DMS53 treated with DMSO at 0.1 percent for 48 hours (cell line): ENCODE results near the gene ABCB7.
"Not testable (repeated sequence)": the region's sequence is repeated elsewhere in the genome, so short reads cannot be mapped to it uniquely, and the experiment has no call there.

Experiments
- DNase-seq: peaks from one replicate; lab custom pipeline; 2025; ENCODE audit not compliant: unreplicated experiment; lab: John Stamatoyannopoulos, UW

ABCB7 gene

DNA sequence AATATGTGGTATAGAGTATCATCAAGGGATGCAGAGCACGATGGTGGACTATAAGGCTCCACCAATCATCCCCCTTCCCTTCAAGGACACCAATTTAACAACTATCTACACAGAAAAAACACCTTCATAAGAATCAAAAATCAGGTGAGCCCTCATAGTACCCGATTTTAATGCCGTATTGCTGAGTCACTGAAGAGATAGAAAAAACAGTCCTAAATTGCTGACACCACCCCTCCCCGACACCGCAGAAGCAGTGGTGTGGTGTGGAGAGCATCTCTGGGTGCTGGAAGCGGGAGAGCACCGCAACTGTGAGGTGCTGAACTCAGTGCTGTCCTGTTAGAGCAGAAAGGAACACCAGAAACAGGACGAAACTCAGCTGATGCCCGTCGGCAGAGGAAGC, 49.3 kb downstream of the ABCB7 start:
- no peak for DNase-seq

DNA sequence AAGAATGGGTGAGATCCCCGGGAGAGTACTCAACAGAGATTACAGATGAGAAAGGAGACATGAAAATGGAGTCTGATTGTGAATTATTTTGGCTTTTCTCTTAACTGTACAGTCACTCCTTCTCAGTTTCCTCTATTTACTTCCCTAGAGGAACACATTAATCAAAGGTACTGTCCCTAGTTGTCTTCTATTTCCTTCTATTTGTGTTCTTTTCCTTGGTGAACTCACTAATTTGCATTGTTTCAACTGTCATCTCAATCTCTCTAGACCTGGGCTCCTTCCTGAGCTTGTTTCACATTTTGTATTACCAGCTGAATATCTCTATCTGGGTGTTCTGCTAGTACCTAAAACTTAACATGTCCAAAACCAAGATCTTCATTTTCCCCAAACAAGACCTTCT, 59.8 kb downstream of the ABCB7 start:
- no peak for DNase-seq

DNA sequence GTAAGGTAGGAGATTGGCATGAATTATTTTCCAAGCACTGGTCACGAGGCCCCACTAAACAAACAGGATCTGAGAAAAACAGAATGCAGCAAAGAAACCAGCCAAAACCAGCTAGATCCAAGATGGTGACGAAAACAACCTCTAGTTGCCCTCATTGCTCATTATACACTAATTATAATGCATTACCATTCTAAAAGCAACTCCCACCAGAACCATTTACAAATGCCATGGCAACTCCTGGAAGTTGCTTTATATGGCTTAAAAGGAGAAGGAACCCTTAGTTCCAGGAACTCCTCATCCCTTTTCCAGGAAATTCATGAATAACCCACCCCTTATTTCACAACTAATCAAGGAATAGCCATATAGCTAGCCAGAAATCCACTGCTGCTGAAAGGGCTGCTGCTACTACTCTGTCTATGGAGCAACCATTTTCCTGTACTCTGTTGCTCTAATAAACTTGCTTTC, 69.3 kb downstream of the ABCB7 start:
- peak; percentile 36 for DNase-seq

DNA sequence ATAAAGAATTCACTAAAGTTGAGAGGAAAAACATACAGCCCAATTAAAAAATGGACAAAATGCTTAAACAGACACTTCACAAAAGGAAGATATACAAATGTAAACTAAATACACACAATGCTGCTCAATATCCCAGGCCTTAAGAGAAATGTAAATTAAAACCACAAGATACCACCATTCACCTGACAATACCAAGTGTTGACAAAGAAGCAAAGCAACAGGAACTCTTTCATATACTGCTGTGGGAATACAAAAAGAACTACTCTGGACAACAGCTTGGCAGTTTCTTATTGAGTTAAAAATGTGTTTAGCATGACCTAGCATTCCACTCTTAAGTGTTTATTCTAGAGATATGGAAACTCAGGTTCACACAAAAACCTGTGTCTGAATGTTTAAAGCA, 71.3 kb downstream of the ABCB7 start:
- DNase-seq = no peak

DNA sequence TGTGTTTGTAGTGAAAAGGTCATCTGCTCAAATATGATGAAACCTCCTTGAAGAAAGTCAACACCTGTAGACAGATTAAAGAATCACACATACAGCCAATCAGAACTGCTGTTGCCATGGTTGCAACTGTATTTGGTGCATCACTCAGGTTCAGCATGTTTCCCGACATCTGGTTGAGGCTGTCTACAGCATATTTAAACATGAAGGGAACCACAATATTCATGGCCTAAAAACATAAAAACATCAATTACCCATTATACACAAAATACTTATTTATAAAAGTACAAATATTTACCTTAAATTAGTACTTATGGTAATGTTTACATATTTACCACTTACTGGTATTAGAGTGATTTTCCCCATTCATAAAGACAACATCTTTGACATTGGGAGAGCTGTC, 79.7 kb downstream of the ABCB7 start:
- DNase-seq = no peak

DNA sequence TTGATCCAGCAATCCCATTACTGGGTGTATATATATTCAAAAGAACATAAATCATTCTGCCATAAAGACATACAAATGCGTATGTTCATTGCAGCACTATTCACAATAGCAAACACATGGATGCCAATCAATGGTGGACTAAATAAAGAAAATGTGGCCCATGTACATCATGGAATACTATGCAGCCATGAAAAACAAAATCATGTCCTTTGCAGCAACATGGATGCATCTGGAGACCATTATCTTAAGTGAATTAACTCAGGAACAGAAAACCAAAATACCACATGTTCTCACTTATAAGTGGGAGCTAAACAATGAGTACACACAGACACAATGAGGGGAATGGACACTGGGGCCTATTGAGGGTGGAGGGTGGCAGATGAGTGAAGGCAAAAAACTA, 81.6 kb downstream of the ABCB7 start:
- DNase-seq = no peak

DNA sequence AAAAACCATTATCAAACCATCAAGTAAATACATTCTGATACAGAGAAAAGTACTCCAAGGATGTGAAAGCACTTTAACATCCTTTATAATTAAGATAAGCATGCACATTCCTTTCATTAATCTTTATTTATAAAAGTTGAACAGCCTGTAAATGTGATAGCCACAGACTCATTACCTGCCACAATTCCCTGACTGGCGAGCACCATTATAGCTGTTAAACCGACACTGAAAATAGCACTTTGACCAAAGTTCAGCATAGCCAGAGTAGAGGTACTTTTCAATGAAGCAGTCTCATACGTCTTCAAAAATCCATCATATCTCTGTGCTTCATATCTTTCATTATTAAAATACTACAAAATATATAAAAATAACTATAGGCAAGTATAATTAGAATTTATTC, 84.7 kb downstream of the ABCB7 start:
- no peak for DNase-seq

DNA sequence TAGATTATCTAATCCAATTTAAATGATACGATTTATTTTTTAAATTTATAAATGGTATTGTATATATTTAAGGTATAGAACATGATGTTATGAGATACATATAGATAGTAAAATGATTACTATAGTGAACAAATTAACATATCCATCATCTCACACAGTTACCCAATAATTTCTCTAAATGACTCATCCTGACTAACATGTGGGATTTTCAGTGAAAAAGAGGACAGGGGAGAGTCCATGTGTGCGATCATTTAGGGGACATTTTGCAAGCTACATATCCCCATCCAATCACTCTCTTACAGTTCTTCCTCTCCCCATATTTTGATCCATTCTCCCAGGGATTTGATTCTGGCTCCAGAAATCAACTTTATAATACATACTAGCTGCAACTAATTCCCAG, 88.2 kb downstream of the ABCB7 start:
- no peak for DNase-seq

DNA sequence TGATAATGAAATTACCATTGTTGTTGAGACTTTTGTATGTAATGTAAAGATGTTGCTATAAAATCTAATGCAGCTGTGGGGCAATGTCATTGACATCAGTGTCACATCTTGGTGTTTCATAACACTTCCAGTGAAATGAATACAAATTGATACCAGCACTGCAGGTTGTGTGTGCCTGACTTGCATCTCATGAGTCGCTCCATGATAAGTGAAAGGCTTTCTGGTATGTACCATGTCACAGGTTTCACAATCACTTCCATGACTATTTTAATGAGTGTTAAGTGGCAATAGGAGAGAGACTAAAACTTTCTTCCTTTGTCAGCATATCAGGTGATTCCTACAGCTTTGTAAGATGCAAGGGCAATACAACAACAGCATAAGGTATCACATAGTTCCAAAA, 94.4 kb downstream of the ABCB7 start:
- DNase-seq = no peak

DNA sequence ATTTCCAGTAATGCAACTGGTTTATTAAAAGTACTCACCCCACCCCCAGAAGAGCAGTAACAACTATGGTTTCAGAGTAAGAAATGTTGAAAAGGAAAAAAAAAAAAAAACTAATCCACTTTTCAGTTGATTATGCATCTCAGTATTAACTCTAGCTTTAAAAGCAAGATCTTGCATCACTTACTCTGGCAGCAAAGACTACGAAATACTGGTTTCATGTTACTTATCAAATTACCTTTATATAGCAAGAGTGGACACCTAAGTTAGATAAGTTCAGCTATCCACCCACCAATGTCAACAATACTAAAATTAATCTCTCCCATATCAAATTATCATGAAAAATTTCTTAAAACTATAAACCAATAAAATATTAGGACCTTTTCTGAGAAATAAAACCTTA, 105.0 kb downstream of the ABCB7 start:
- DNase-seq = no peak

DNA sequence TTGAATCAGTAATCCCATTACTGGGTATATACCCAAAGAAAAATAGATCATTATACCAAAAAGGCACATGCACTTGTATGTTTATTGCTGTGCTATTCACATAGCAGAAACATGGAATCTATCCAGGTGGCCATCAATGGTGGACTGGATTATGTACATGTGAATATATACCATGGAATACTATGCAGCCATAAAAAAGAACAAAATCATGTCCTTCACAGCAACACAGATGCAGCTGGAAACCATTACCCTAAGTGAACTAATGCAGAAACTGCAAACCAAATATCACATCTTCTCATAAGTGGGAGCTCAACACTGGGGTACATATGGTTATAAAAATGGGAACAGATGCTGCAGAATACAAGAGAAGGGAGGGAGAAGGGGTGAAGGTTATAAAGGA, 110.7 kb downstream of the ABCB7 start:
- DNase-seq = no peak

DNA sequence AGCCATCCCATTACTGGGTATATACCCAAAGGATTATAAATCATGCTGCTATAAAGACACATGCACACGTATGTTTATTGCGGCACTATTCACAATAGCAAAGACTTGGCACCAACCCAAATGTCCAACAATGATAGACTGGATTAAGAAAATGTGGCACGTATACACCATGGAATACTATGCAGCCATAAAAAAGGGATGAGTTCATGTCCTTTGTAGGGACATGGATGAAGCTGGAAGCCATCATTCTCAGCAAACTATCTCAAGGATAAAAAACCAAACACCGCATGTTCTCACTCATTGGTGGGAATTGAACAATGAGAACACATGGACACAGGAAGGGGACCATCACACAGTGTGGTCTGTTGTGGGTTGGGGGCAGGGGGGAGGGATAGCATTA, 111.9 kb downstream of the ABCB7 start:
- not testable (repeated sequence) for DNase-seq

DNA sequence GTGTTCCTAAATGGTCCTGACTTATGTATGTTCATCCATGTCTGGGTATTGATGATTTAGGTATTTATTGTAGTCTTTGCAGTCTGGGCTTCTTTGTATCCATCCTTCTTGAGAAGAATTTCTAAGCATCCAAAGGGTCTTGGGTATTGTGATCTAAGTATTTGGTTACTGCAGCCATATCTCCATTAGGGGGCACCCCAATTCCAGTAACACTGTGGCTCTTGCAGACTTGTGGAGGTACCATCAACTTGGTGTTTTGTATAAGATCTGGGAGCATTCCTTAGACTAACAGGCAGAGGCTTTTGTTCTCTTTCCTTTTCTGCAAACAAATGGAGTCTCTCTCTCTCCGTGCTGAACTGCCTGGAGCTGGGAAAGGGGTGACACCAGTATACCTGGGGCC, 117.2 kb downstream of the ABCB7 start:
- no peak for DNase-seq
